Right lobe of liver (tissue), 4 donors: ENCODE measurements around the gene EMC9.

ENCODE experiments used
- CTCF ChIP-seq, 4 donors: fragments of 200-600 bp in 3 of 4; fragments of 450-650 bp in 1 of 4; IDR thresholded peaks; one replicate each; pipeline versions ENCODE4 v1.5.1 to v1.8.0; 2016 to 2022; ENCODE audit warnings: antibody characterized with exemption in 4 of 4, mild to moderate bottlenecking in 2 of 4
- POLR2A ChIP-seq: fragments of 450-650 bp; IDR thresholded peaks from one replicate; pipeline ENCODE4 v1.6.1; 2017; ENCODE audit warnings: antibody characterized with exemption, mild to moderate bottlenecking
- donor health status: DM: no; HTN: no; CAD: no.
- donor health status: DM: no; HTN: no; CAD: no.
- donor health status: DM: no; HTN: yes; CAD: no.

- no peak for TF ChIP-seq CTCF (IDR thresholded peaks at IDR 0.05)
- no peak for TF ChIP-seq POLR2A
Observed at GRCh38 chr14:24171422-24172260, 30.2 kb upstream of the EMC9 start, which contains the start of gene REC8.
